Testis (tissue), 5 donors: ENCODE results near the gene SFXN2. TPM values are rescaled to one million over a fixed set of nuclear protein-coding genes. Genes with fewer than 3 reads are reported as not detected.
A peak's percentile ranks its signal among the peaks of the same experiment; 100 is the strongest.
"Not testable (repeated sequence)": the region's sequence is repeated elsewhere in the genome, so short reads cannot be mapped to it uniquely, and the experiment has no call there.

Source experiments
- DNase-seq: peaks from one replicate; pipeline ENCODE4 v3.0.0-alpha.2; 2019
- H3K27ac ChIP-seq, 2 donors: fragments of 200-600 bp; sonication (generic); one replicate each; pipeline ENCODE4 v1.5.1; 2019
- H3K27me3 ChIP-seq: fragments of 200-600 bp; sonication (generic); one replicate; pipeline ENCODE4 v1.5.1; 2019
- H3K36me3 ChIP-seq: fragments of 200-600 bp; sonication (generic); one replicate; pipeline ENCODE4 v1.5.1; 2017; ENCODE audit warnings: low read depth; ENCODE audit errors: missing control alignments
- H3K4me1 ChIP-seq: fragments of 200-600 bp; sonication (generic); one replicate; pipeline ENCODE4 v1.5.1; 2019
- H3K4me3 ChIP-seq, 2 donors: fragments of 200-600 bp; sonication (generic); one replicate each; pipeline ENCODE4 v1.5.1; 2017 to 2019
- H3K9me3 ChIP-seq: fragments of 200-600 bp; sonication (generic); one replicate; pipeline ENCODE4 v1.5.1; 2017
- POLR2A ChIP-seq: fragments of 450-650 bp; IDR thresholded peaks from one replicate; pipeline ENCODE4 v1.6.1; 2017; ENCODE audit warnings: antibody characterized with exemption, mild to moderate bottlenecking, moderate library complexity
- WGBS, 2 donors: methylation state at CpG; one replicate each; pipeline ENCODE4 v1.1.5; 2018; 5-methylcytosine and 5-hydroxymethylcytosine counted together
- intact Hi-C: fragments of 100-400 bp; cut with DNase I; formaldehyde crosslinking; loops from one replicate; pipeline ENCODE4 v1.15.1; 2023; ENCODE audit warnings: low total_unique reads
- long read RNA-seq, 2 donors: transcript quantifications; one replicate each; lab custom pipeline, GENCODE V29; 2026
- polyA plus RNA-seq: library from polyadenylated mRNA; stranded (reverse); fragments of 350-450 nt; fragmentation: Illumina TruSeq; extraction: RNeasy Lipid Tissue Mini Kit (QIAGEN cat#74804); gene quantifications from one replicate; pipeline ENCODE4 v1.2.3, GENCODE V29; 2014; ENCODE audit warnings: low read depth, low replicate concordance; ENCODE audit not compliant: insufficient read depth
- total RNA-seq, 2 donors: library from RNA; depleted of rRNA; stranded (reverse); fragments of >200 nt; gene quantifications; one replicate each; pipeline ENCODE4 v1.2.3, GENCODE V29; 2016
- TF ChIP-seq, protein P1 (sequence below), 3 experiments: fragments of 450-650 bp in 2 of 3; fragments of 200-600 bp in 1 of 3; sonication (generic) in 1 of 3; IDR thresholded peaks; one replicate each; pipeline ENCODE4 v1.5.1; 2016 to 2019; ENCODE audit warnings: antibody characterized with exemption in 3 of 3, mild to moderate bottlenecking in 2 of 3, moderate library complexity in 1 of 3

The SFXN2 gene, protein sequence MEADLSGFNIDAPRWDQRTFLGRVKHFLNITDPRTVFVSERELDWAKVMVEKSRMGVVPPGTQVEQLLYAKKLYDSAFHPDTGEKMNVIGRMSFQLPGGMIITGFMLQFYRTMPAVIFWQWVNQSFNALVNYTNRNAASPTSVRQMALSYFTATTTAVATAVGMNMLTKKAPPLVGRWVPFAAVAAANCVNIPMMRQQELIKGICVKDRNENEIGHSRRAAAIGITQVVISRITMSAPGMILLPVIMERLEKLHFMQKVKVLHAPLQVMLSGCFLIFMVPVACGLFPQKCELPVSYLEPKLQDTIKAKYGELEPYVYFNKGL
- total RNA-seq, result 1 to 10 TPM; 5.6 to 9.8 TPM
- 4.4 TPM for polyA plus RNA-seq
- long read RNA-seq, donor 1, full-length matches to known transcripts, result 1 of 12 reads
- long read RNA-seq, donor 1, partial matches to known transcripts, result 11 of 12 reads
- long read RNA-seq, donor 1, other reads (novel, unspliced or antisense), result 0 of 12 reads
- long read RNA-seq, donor 2, full-length matches to known transcripts, result 1 of 1 reads
- long read RNA-seq, donor 2, partial matches to known transcripts, result 0 of 1 reads
- long read RNA-seq, donor 2, other reads (novel, unspliced or antisense), result 0 of 1 reads

DNA sequence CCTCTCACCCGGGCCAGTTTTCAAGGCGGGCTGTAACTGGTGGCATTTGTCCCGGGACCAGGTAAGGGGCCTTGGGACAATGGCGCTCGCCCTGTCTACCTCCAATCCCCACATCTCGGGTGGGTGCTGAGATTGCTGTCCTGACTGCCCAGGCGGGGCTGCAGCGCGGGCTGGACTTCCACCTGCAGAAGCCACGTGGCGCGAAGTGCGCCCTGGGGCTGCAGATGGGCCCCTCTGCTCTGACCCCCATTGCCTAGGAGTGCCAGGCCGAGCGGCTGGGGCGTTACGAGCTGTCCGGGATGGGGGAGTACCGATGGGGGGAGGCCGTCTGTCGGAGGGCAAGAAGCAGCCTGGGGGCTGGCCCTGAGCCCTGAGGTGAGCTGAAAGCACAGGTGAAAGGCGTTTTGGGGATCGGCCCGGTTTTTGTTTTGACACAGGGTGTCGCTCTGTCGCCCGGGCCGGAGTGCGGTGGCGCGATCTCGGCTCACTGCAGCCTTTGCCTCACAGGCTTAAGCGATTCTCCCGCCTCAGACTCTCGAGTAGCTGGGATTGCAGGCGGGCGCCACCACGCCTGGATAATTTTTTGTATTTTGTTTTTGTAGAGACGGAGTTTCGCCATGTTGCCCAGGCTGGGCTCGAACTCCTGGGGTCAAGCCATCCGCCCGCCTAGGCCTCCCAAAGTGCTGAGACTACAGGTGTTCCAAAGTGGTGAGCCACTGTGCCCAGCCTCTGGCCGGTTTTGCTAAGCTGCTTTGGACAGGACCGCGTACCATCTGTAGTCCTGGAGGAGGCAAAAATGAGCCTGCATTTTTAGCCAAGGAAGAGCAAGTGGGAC lies at the start of gene SFXN2:
Gene SFXN2 (plus strand): TSS at position 16 of the 835 bp plus-strand sequence. CDS start 12,001 bp downstream, outside the sequence.
- H3K27ac ChIP-seq, result peak within 1 kb of the TSS; percentile 75 to 95
- no peaks in the 10 kb centered on the region for H3K36me3 ChIP-seq
- no peaks in the 10 kb centered on the region for H3K9me3 ChIP-seq
- 5 to 10% methylated on average over 21 to 45 of the region's 46 CpGs for WGBS, 2 donors
- no peak for TF ChIP-seq POLR2A
- TF ChIP-seq, protein P1, sequence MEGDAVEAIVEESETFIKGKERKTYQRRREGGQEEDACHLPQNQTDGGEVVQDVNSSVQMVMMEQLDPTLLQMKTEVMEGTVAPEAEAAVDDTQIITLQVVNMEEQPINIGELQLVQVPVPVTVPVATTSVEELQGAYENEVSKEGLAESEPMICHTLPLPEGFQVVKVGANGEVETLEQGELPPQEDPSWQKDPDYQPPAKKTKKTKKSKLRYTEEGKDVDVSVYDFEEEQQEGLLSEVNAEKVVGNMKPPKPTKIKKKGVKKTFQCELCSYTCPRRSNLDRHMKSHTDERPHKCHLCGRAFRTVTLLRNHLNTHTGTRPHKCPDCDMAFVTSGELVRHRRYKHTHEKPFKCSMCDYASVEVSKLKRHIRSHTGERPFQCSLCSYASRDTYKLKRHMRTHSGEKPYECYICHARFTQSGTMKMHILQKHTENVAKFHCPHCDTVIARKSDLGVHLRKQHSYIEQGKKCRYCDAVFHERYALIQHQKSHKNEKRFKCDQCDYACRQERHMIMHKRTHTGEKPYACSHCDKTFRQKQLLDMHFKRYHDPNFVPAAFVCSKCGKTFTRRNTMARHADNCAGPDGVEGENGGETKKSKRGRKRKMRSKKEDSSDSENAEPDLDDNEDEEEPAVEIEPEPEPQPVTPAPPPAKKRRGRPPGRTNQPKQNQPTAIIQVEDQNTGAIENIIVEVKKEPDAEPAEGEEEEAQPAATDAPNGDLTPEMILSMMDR (IDR thresholded peaks at IDR 0.05), result no peak
- peaks cover 27% of the 10 kb centered on the region for H3K4me1 ChIP-seq
- peak; percentile 33 for DNase-seq
- H3K27me3 ChIP-seq, result no peaks in the 10 kb centered on the region
- intact Hi-C loops, result loop anchor here (5.0 kb wide), 1 partner anchor 73 kb away; the partner anchor contains the start of gene TRIM8
- peak within 1 kb of the TSS; percentile 67 to 99 for H3K4me3 ChIP-seq

- intact Hi-C loops, result no loop called here
Observed at GRCh38 chr10:102665904-102666509, 48.4 kb upstream of the SFXN2 start.

DNA sequence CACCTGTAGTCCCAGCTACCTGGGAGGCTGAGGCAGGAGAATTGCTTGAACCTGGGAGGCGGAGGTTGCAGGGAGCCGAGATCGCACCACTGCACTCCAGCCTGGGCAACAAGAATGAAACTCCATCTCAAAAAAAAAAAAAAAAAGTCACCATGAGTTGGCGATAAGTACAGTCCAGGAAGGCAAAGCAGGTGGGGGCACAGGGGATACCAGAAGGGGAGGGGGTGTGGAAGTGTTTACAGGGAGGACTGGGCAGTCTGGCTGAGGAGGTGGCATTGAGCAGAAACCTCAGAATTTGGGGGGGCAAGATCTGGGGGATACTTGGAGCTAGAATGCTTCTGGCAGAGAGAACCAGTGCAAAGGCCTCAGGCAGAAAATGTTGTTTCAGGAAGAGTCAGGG lies 47.0 kb upstream of the SFXN2 start:
- H3K4me1 ChIP-seq, H3K9me3 ChIP-seq, H3K27ac ChIP-seq, DNase-seq, H3K27me3 ChIP-seq, H3K36me3 ChIP-seq, H3K4me3 ChIP-seq, intact Hi-C loops: not testable (repeated sequence)
- WGBS, 2 donors, result 92 to 93% methylated on average over 4 of the region's 4 CpGs

More at GRCh38 chr10:102665904-102666509, 48.4 kb upstream of the SFXN2 start:
- Histone ChIP-seq H3K4me1 (peaks cover 8% of the 10 kb centered on the region), H3K36me3 (no peaks in the 10 kb centered on the region), H3K9me3 (no peaks in the 10 kb centered on the region), H3K27ac (no peak overlapping the region), H3K27me3 (no peaks in the 10 kb centered on the region), H3K4me3 (no peak overlapping the region)
- DNase-seq, result no peak
- WGBS, 2 donors, result 88 to 89% methylated on average over 9 of the region's 9 CpGs
- TF ChIP-seq, protein P1 (IDR thresholded peaks at IDR 0.05), result no peak
- TF ChIP-seq POLR2A, result no peak

- intact Hi-C loops, result no loop called here
- DNase-seq, result no peak
Observed at GRCh38 chr10:102668326-102669107, 45.9 kb upstream of the SFXN2 start.

More at GRCh38 chr10:102668326-102669107, 45.9 kb upstream of the SFXN2 start:
- no peak overlapping the region for H3K27ac ChIP-seq
- H3K4me1 ChIP-seq, result peaks cover 17% of the 10 kb centered on the region
- 92 to 95% methylated on average over 6 to 10 of the region's 10 CpGs for WGBS, 2 donors
- H3K27me3 ChIP-seq, result no peaks in the 10 kb centered on the region
- no peaks in the 10 kb centered on the region for H3K36me3 ChIP-seq
- TF ChIP-seq, protein P1 (IDR thresholded peaks at IDR 0.05), result no peak
- no peak for TF ChIP-seq POLR2A
- H3K9me3 ChIP-seq, result no peaks in the 10 kb centered on the region
- H3K4me3 ChIP-seq, result no peak overlapping the region
